Sigmoid colon (tissue), 7 donors: ENCODE results near the gene HIVEP3. TPM values are rescaled to one million over a fixed set of nuclear protein-coding genes. Genes with fewer than 3 reads are reported as not detected.

Experiments used
- DNase-seq: peaks from one replicate; pipeline ENCODE4 v3.0.0-alpha.2; 2019
- H3K27ac ChIP-seq, 4 donors: fragments of 200-600 bp; sonication (generic); one replicate each; pipeline ENCODE4 v1.5.1; 2016 to 2019; ENCODE audit warnings: mild to moderate bottlenecking in 1 of 4
- H3K27me3 ChIP-seq, 3 donors: fragments of 200-600 bp; sonication (generic); one replicate each; pipeline ENCODE4 v1.5.1; 2019; ENCODE audit warnings: mild to moderate bottlenecking in 1 of 3
- H3K36me3 ChIP-seq, 4 donors: fragments of 200-600 bp; sonication (generic); one replicate each; pipeline ENCODE4 v1.5.1; 2016 to 2019
- H3K4me1 ChIP-seq, 4 donors: fragments of 200-600 bp; sonication (generic); one replicate each; pipeline ENCODE4 v1.5.1; 2017 to 2019
- H3K4me3 ChIP-seq, 4 donors: fragments of 200-600 bp; sonication (generic); one replicate each; pipeline ENCODE4 v1.5.1; 2017 to 2019; ENCODE audit warnings: mild to moderate bottlenecking in 2 of 4, moderate library complexity in 1 of 4
- H3K9me3 ChIP-seq, 4 donors: fragments of 200-600 bp in 3 of 4; sonication (generic) in 3 of 4; one replicate each; pipeline versions ENCODE4 v1.5.1 to v1.6.1; 2013 to 2019
- CTCF ChIP-seq, 4 experiments: fragments of 450-650 bp in 3 of 4; fragments of 200-600 bp in 1 of 4; IDR thresholded peaks; one replicate each; pipeline ENCODE4 v1.5.1; 2016 to 2019; ENCODE audit warnings: antibody characterized with exemption in 4 of 4, mild to moderate bottlenecking in 3 of 4, moderate library complexity in 2 of 4
- EP300 ChIP-seq, 4 donors: sonication (generic); formaldehyde crosslinking; IDR thresholded peaks; one replicate each; pipeline ENCODE4 v1.6.1; 2017; ENCODE audit warnings: antibody characterized with exemption in 4 of 4
- POLR2A ChIP-seq, 2 donors: fragments of 450-650 bp; IDR thresholded peaks; one replicate each; pipeline ENCODE4 v1.6.1; 2016; ENCODE audit warnings: antibody characterized with exemption in 2 of 2, mild to moderate bottlenecking in 2 of 2, moderate library complexity in 2 of 2
- POLR2AphosphoS5 ChIP-seq, 4 donors: sonication (generic); formaldehyde crosslinking; IDR thresholded peaks; one replicate each; pipeline ENCODE4 v1.6.1; 2017; ENCODE audit warnings: antibody characterized with exemption in 4 of 4
- WGBS, 2 donors: extraction: QIAGEN DNeasy Blood & Tissue Kit; methylation state at CpG; one replicate each; pipeline ENCODE4 v1.1.7; 2013; 5-methylcytosine and 5-hydroxymethylcytosine counted together
- intact Hi-C: fragments of 100-400 bp; cut with DNase I; formaldehyde crosslinking; loops from one replicate; pipeline ENCODE4 v1.15.1; 2023
- polyA plus RNA-seq, 3 donors: library from polyadenylated mRNA; stranded (reverse); fragments of 200-250 nt; gene quantifications; one replicate each; pipeline ENCODE4 v1.2.3, GENCODE V29; 2013
- total RNA-seq, 4 donors: library from RNA; depleted of rRNA; stranded (reverse); fragments of >200 nt; gene quantifications; one replicate each; pipeline ENCODE4 v1.1.0, GENCODE V29; 2016
- donor health status: healthy with polysubstance abuse.
- donor health status: Bipolar disorder and iron deficiency.
- donor health status: healthy.

The HIVEP3 gene
- total and polyA plus RNA-seq, 7 donors = 1.4 to 7.8 (median 3.2) TPM

GRCh38 chr1:41842993-41843755, 75.5 kb downstream of the HIVEP3 start:
- TF ChIP-seq POLR2A (IDR thresholded peaks at IDR 0.05) = no peak
- no peak for TF ChIP-seq EP300 (IDR thresholded peaks at IDR 0.05)
- no peak for TF ChIP-seq CTCF (IDR thresholded peaks at IDR 0.05)
- no peak for TF ChIP-seq POLR2AphosphoS5 (IDR thresholded peaks at IDR 0.05)
- Histone ChIP-seq H3K27me3 (no peaks in the 10 kb centered on the region), H3K4me3 (no peak overlapping the region), H3K36me3 (no peaks in the 10 kb centered on the region), H3K9me3 (no peaks in the 10 kb centered on the region), H3K27ac (no peak overlapping the region), H3K4me1 (no peaks in the 10 kb centered on the region)
- 76 to 81% methylated on average over 11 of the region's 11 CpGs for WGBS, 2 donors
- no peak for DNase-seq
- intact Hi-C loops = no loop called here

GRCh38 chr1:41842326-41842725, 76.4 kb downstream of the HIVEP3 start:
- H3K9me3 ChIP-seq = no peaks in the 10 kb centered on the region
- DNase-seq = no peak
- no peak for TF ChIP-seq EP300 (IDR thresholded peaks at IDR 0.05)
- no peak for TF ChIP-seq POLR2AphosphoS5 (IDR thresholded peaks at IDR 0.05)
- TF ChIP-seq CTCF (IDR thresholded peaks at IDR 0.05) = no peak
- no peak for TF ChIP-seq POLR2A (IDR thresholded peaks at IDR 0.05)
- WGBS, 2 donors = 73 to 75% methylated on average over 2 of the region's 2 CpGs
- no peaks in the 10 kb centered on the region for H3K36me3 ChIP-seq
- intact Hi-C loops = no loop called here
- H3K4me3 ChIP-seq = no peak overlapping the region
- no peaks in the 10 kb centered on the region for H3K27me3 ChIP-seq
- no peak overlapping the region for H3K27ac ChIP-seq
- H3K4me1 ChIP-seq = no peaks in the 10 kb centered on the region

- TF ChIP-seq CTCF (IDR thresholded peaks at IDR 0.05) = no peak
- no peak for TF ChIP-seq POLR2A (IDR thresholded peaks at IDR 0.05)
- no peak for TF ChIP-seq POLR2AphosphoS5 (IDR thresholded peaks at IDR 0.05)
- no peak for TF ChIP-seq EP300 (IDR thresholded peaks at IDR 0.05)
- Histone ChIP-seq H3K9me3 (no peaks in the 10 kb centered on the region), H3K4me1 (no peaks in the 10 kb centered on the region), H3K27ac (no peak overlapping the region), H3K4me3 (no peak overlapping the region), H3K36me3 (no peaks in the 10 kb centered on the region), H3K27me3 (no peaks in the 10 kb centered on the region)
- DNase-seq = no peak
- WGBS, 2 donors = 69 to 76% methylated on average over 8 of the region's 8 CpGs
- intact Hi-C loops = no loop called here
These were observed 78.0 kb downstream of the HIVEP3 start for GRCh38 chr1:41840592-41841246.

GRCh38 chr1:41838266-41838665, 80.5 kb downstream of the HIVEP3 start:
- H3K9me3 ChIP-seq = no peaks in the 10 kb centered on the region

More at GRCh38 chr1:41838266-41838665, 80.5 kb downstream of the HIVEP3 start:
- Histone ChIP-seq H3K27me3 (no peaks in the 10 kb centered on the region), H3K4me1 (no peaks in the 10 kb centered on the region), H3K36me3 (no peaks in the 10 kb centered on the region), H3K27ac (no peak overlapping the region), H3K4me3 (no peak overlapping the region)
- TF ChIP-seq CTCF (IDR thresholded peaks at IDR 0.05) (no peak), POLR2AphosphoS5 (IDR thresholded peaks at IDR 0.05) (no peak), EP300 (IDR thresholded peaks at IDR 0.05) (no peak), POLR2A (IDR thresholded peaks at IDR 0.05) (no peak)
- intact Hi-C loops = no loop called here
- WGBS, 2 donors = 90 to 94% methylated on average over 6 of the region's 6 CpGs
- no peak for DNase-seq
